Ishikawa (cell line): Measurements from ENCODE around the gene PHF14.

Experiments used
- CEBPB ChIP-seq: IDR thresholded peaks from 2 replicates; pipeline ENCODE4 v1.6.1; 2012
- CREB1 ChIP-seq: IDR thresholded peaks from 2 replicates; pipeline ENCODE4 v1.6.1; 2012; ENCODE audit warnings: low read depth
- EGR1 ChIP-seq: IDR thresholded peaks from 2 replicates; pipeline ENCODE4 v1.6.1; 2012
- EP300 ChIP-seq: IDR thresholded peaks from 2 replicates; pipeline ENCODE4 v1.6.1; 2012; ENCODE audit warnings: borderline replicate concordance
- FOXM1 ChIP-seq: IDR thresholded peaks from 2 replicates; pipeline ENCODE4 v1.6.1; 2012; ENCODE audit warnings: low read depth, borderline replicate concordance
- MAX ChIP-seq: IDR thresholded peaks from 2 replicates; pipeline ENCODE4 v1.6.1; 2012
- NFIC ChIP-seq: IDR thresholded peaks from 2 replicates; pipeline ENCODE4 v1.6.1; 2012
- RAD21 ChIP-seq: IDR thresholded peaks from 2 replicates; pipeline ENCODE4 v1.6.1; 2012; ENCODE audit warnings: low read depth
- REST ChIP-seq: IDR thresholded peaks from 2 replicates; pipeline ENCODE4 v1.6.1; 2012; ENCODE audit warnings: low read depth, mild to moderate bottlenecking
- TAF1 ChIP-seq: IDR thresholded peaks from 2 replicates; pipeline ENCODE4 v1.6.1; 2012; ENCODE audit warnings: low read depth, mild to moderate bottlenecking
- TCF12 ChIP-seq: IDR thresholded peaks from 2 replicates; pipeline ENCODE4 v1.6.1; 2012; ENCODE audit warnings: low read depth
- TEAD4 ChIP-seq: IDR thresholded peaks from 2 replicates; pipeline ENCODE4 v1.6.1; 2012
- USF1 ChIP-seq: IDR thresholded peaks from 2 replicates; pipeline ENCODE4 v1.6.1; 2012
- YY1 ChIP-seq: IDR thresholded peaks from 2 replicates; pipeline ENCODE4 v1.6.1; 2012; ENCODE audit warnings: low read depth
- ZBTB7A ChIP-seq: IDR thresholded peaks from 2 replicates; pipeline ENCODE4 v1.6.1; 2012; ENCODE audit warnings: low read depth

Gene PHF14

GRCh38 chr7:10952588-10952987 is 21.1 kb upstream of the PHF14 start:
- TF ChIP-seq MAX (no peak), CEBPB (no peak), RAD21 (no peak), NFIC (no peak), TCF12 (no peak), TEAD4 (no peak), YY1 (no peak), CREB1 (no peak), FOXM1 (no peak), ZBTB7A (no peak), USF1 (no peak), REST (no peak), EGR1 (no peak), TAF1 (no peak)

GRCh38 chr7:10956528-10956927 is 17.1 kb upstream of the PHF14 start:
- TF ChIP-seq CREB1 (no peak), RAD21 (no peak), USF1 (no peak), MAX (no peak), TEAD4 (no peak), EP300 (no peak), REST (no peak), ZBTB7A (no peak), FOXM1 (no peak), TAF1 (no peak), TCF12 (no peak), EGR1 (no peak), YY1 (no peak), NFIC (no peak), CEBPB (no peak)

- TF ChIP-seq RAD21: no peak
- TF ChIP-seq EGR1: no peak
- no peak for TF ChIP-seq EP300
Observed at GRCh38 chr7:10972174-10972573, 1.5 kb upstream of the PHF14 start.

- TF ChIP-seq TAF1: no peak
- no peak for TF ChIP-seq TEAD4
- no peak for TF ChIP-seq MAX
- TF ChIP-seq ZBTB7A: peak; percentile 63; the same call in 1 of the 2 replicates
- TF ChIP-seq REST: peak; percentile 79
- TF ChIP-seq EGR1: no peak
Observed at GRCh38 chr7:10973942-10974911, 555 bp downstream of the PHF14 start.
